Measurements from ENCODE around the gene LRCH1. TPM values are rescaled to one million over a fixed set of nuclear protein-coding genes. Genes with fewer than 3 reads are reported as not detected.

The LRCH1 gene
- total RNA-seq, 6 experiments from 2014 or later = 11.3 to 13.9 (median 12.5) TPM

DNA sequence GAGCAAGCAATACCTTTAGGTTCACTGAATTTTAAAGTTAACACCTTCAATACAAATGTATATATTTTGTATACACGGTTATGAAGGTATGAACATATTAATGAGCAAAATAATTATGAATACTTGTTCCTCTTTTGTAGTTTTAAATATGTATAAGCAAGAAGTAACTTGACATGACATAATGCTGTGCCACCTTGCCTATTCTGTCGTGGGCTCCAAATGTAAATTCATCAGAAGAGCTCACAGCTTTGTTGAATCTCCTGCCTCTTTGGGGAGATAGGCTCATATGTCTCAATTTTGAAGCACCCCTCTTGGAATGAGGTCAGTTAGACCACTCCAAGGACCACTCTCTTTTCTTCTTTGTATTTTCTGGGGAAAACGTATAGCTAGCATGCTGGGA, 59.3 kb downstream of the LRCH1 start:
- 0 out of 2 replicates have a peak, but pooled peaks cover 4% of the 10 kb centered on the region for H3K36me3 Mint-ChIP-seq (ENCODE audit: low read depth)
- H3K4me1 Mint-ChIP-seq (ENCODE audit: low read depth) = peaks cover 47% of the 10 kb centered on the region
- H3K27ac Mint-ChIP-seq = no peak overlapping the region
- no peak overlapping the region for H3K4me3 Mint-ChIP-seq
- no peaks in the 10 kb centered on the region for H3K9me3 Mint-ChIP-seq
- no peaks in the 10 kb centered on the region for H3K27me3 Mint-ChIP-seq (ENCODE audit: insufficient read depth)
- no peak for TF ChIP-seq CTCF (IDR thresholded peaks at IDR 0.05)
- DNase-seq = no peak

GRCh38 chr13:46613409-46614049, 60.6 kb downstream of the LRCH1 start:
- Mint-ChIP-seq H3K9me3 (no peaks in the 10 kb centered on the region), H3K27me3 (ENCODE audit: insufficient read depth) (no peaks in the 10 kb centered on the region), H3K4me1 (ENCODE audit: low read depth) (peaks cover 44% of the 10 kb centered on the region), H3K4me3 (no peak overlapping the region), H3K27ac (no peak overlapping the region), H3K36me3 (ENCODE audit: low read depth) (0 out of 2 replicates have a peak, but pooled peaks cover 4% of the 10 kb centered on the region)
- TF ChIP-seq CTCF (IDR thresholded peaks at IDR 0.05) = no peak
- no peak for DNase-seq

DNA sequence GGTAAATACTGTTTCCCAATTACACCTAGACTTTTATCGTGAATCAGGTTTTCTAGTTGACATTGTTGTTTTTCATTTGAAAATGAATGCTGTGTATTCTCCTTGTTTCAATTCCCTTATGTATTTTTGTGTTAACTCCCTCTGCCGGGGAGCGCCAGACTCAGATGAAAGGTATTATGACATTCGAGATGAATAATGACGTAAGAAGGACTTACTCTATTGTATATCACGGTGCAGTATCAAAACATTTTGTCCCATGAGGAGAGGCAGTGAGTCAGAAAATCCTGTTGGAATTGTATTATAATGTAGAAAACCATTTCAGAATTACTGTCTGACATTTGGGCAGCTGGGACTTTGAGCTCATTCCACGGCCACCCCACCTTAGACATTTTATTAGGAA, 61.6 kb downstream of the LRCH1 start:
- Mint-ChIP-seq H3K9me3 (no peaks in the 10 kb centered on the region), H3K4me3 (no peak overlapping the region), H3K4me1 (ENCODE audit: low read depth) (peaks cover 38% of the 10 kb centered on the region), H3K27me3 (ENCODE audit: insufficient read depth) (peaks cover 2% of the 10 kb centered on the region; the same call in 1 of the 2 replicates), H3K36me3 (ENCODE audit: low read depth) (0 out of 2 replicates have a peak, but pooled peaks cover 4% of the 10 kb centered on the region), H3K27ac (no peak overlapping the region)
- no peak for TF ChIP-seq CTCF (IDR thresholded peaks at IDR 0.05)
- DNase-seq = no peak

- no peaks in the 10 kb centered on the region for H3K9me3 Mint-ChIP-seq
Measured at GRCh38 chr13:46615888-46616531, 63.0 kb downstream of the LRCH1 start.

GRCh38 chr13:46617229-46617721, 64.3 kb downstream of the LRCH1 start:
- H3K9me3 Mint-ChIP-seq = no peaks in the 10 kb centered on the region
- TF ChIP-seq CTCF (IDR thresholded peaks at IDR 0.05) = no peak
- H3K4me1 Mint-ChIP-seq (ENCODE audit: low read depth) = peaks cover 58% of the 10 kb centered on the region
- peaks cover 2% of the 10 kb centered on the region; the same call in 1 of the 2 replicates for H3K27me3 Mint-ChIP-seq (ENCODE audit: insufficient read depth)
- H3K27ac Mint-ChIP-seq = peak overlapping the region; percentile 78; the same call in 1 of the 2 replicates
- 0 out of 2 replicates have a peak, but pooled peaks cover 4% of the 10 kb centered on the region for H3K36me3 Mint-ChIP-seq (ENCODE audit: low read depth)
- DNase-seq = no peak
- H3K4me3 Mint-ChIP-seq = no peak overlapping the region

More at GRCh38 chr13:46615888-46616531, 63.0 kb downstream of the LRCH1 start:
- peak overlapping the region; percentile 78 for H3K27ac Mint-ChIP-seq
- no peak for DNase-seq
- H3K4me3 Mint-ChIP-seq = peak overlapping the region; percentile 83
- H3K27me3 Mint-ChIP-seq (ENCODE audit: insufficient read depth) = peaks cover 2% of the 10 kb centered on the region; the same call in 1 of the 2 replicates
- 0 out of 2 replicates have a peak, but pooled peaks cover 4% of the 10 kb centered on the region for H3K36me3 Mint-ChIP-seq (ENCODE audit: low read depth)
- peaks cover 48% of the 10 kb centered on the region for H3K4me1 Mint-ChIP-seq (ENCODE audit: low read depth)
- no peak for TF ChIP-seq CTCF (IDR thresholded peaks at IDR 0.05)
